ENCODE data around the gene NAA38.

GRCh38 chr17:7846063-7846735 lies 11.2 kb downstream of the NAA38 start:
- TF ChIP-seq CTCF (IDR thresholded peaks at IDR 0.05) (no peak), POLR2A (IDR thresholded peaks at IDR 0.05) (no peak)

Data from thyroid gland (tissue), 4 donors.